ENCODE measurements around the gene SARDH.

- no peak for TF ChIP-seq CTCF (IDR thresholded peaks at IDR 0.05)
- no peak for TF ChIP-seq POLR2A (IDR thresholded peaks at IDR 0.05)
These were observed 60.8 kb downstream of the SARDH start for GRCh38 chr9:133677126-133678010.
